K562 (cell line): ENCODE results near the gene EFNA5.

Source experiments
- CHD1 ChIP-seq: fragments of 200-600 bp; sonication (generic); IDR thresholded peaks from one replicate; pipeline ENCODE4 v1.6.1; 2012; ENCODE audit warnings: mild to moderate bottlenecking, moderate library complexity, low read length, inconsistent platforms
- CTCF ChIP-seq, 3 experiments: IDR thresholded peaks in 2 of 3; conservative IDR thresholded peaks in 1 of 3; 2 replicates each; pipeline ENCODE4 v1.5.1; 2011 to 2012; ENCODE audit warnings: low read length in 3 of 3, mild to moderate bottlenecking in 3 of 3, control low read depth in 2 of 3, improper control_type of control experiment in 1 of 3, inconsistent platforms in 1 of 3, low read depth in 1 of 3, mixed read lengths in 1 of 3, moderate library complexity in 1 of 3; ENCODE audit not compliant: insufficient read depth in 2 of 3
- ELF1 ChIP-seq: fragments of 200-800 bp; sonication (Bioruptor generic); IDR thresholded peaks from 2 replicates; pipeline ENCODE4 v1.6.1; 2016; ENCODE audit warnings: missing genetic modification characterization, missing compliant biosample characterization
- GABPA ChIP-seq: fragments of 200-800 bp; sonication (Bioruptor generic); conservative IDR thresholded peaks from 2 replicates; pipeline ENCODE4 v1.6.1; 2016; ENCODE audit warnings: low read depth, missing genetic modification characterization, missing compliant biosample characterization
- GABPB1 ChIP-seq: sonication (generic); formaldehyde crosslinking; IDR thresholded peaks from 2 replicates; pipeline ENCODE4 v1.8.0; 2022; ENCODE audit warnings: mild to moderate bottlenecking, missing genetic modification reagents
- MAFK ChIP-seq: IDR thresholded peaks from 2 replicates; pipeline ENCODE4 v1.6.1; 2011; ENCODE audit warnings: low read length, improper control_type of control experiment
- POLR2AphosphoS2 ChIP-seq: IDR thresholded peaks from 2 replicates; pipeline ENCODE4 v1.6.1; 2012; ENCODE audit warnings: low read length, improper control_type of control experiment
- POLR2G ChIP-seq: fragments of 200-400 bp; formaldehyde crosslinking; IDR thresholded peaks from 2 replicates; pipeline ENCODE4 v1.6.1; 2017; ENCODE audit warnings: low read depth, mild to moderate bottlenecking, antibody characterized with exemption, low read length, moderate library complexity
- RAD21 ChIP-seq, 2 experiments: fragments of 250-450 bp in 1 of 2; fragments of 450-650 bp in 1 of 2; sonication (Bioruptor Pico) in 1 of 2; formaldehyde crosslinking in 1 of 2; IDR thresholded peaks in 1 of 2; conservative IDR thresholded peaks in 1 of 2; 2 replicates each; pipeline versions ENCODE4 v1.4.0 to v1.8.0; 2020 to 2022; ENCODE audit warnings: mild to moderate bottlenecking in 2 of 2, moderate library complexity in 1 of 2
- TAF1 ChIP-seq: IDR thresholded peaks from 2 replicates; pipeline ENCODE4 v1.6.1; 2011; ENCODE audit warnings: mild to moderate bottlenecking, low read length, moderate library complexity; ENCODE audit not compliant: insufficient read depth, control insufficient read depth, severe bottlenecking; ENCODE audit errors: extremely low read depth

- no peak for TF ChIP-seq MAFK
- no peak for TF ChIP-seq RAD21 (CRISPR knock-in tag; conservative IDR thresholded peaks at IDR 0.05 in 1 of 2, IDR thresholded peaks at IDR 0.05 in 1 of 2)
- no peak for TF ChIP-seq CTCF (IDR thresholded peaks at IDR 0.05 in 2 of 3, conservative IDR thresholded peaks at IDR 0.05 in 1 of 3; ENCODE audit: insufficient read depth in 2 of 3, low read depth in 1 of 3, low read length in 3 of 3)
- TF ChIP-seq ELF1 (tag): no peak
- no peak for TF ChIP-seq GABPB1 (CRISPR knock-in tag)
- no peak for TF ChIP-seq GABPA
- no peak for TF ChIP-seq POLR2AphosphoS2
- TF ChIP-seq CHD1: no peak
- TF ChIP-seq POLR2G: no peak
- no peak for TF ChIP-seq TAF1
Measured at GRCh38 chr5:107582625-107583024, 88.1 kb downstream of the EFNA5 start.
